MM.1S (cell line): ENCODE results near the gene TMEM62.

Experiments
- DNase-seq: peaks from one replicate; pipeline ENCODE4 v3.0.0-alpha.2; 2015
- H2AFZ ChIP-seq: fragments of 300-600 bp; sonication (generic); 2 replicates; pipeline ENCODE4 v1.6.0; 2016; ENCODE audit warnings: antibody characterized with exemption, low read length
- H3F3A ChIP-seq: fragments of 300-600 bp; sonication (generic); 2 replicates; pipeline ENCODE4 v1.6.1; 2016; ENCODE audit warnings: mild to moderate bottlenecking, antibody characterized with exemption, low read length, moderate library complexity, mixed read lengths; ENCODE audit not compliant: insufficient read depth
- H3K27ac ChIP-seq: fragments of 300-600 bp; sonication (generic); 2 replicates; pipeline ENCODE4 v1.5.1; 2016; ENCODE audit warnings: mild to moderate bottlenecking, low read length
- H3K27me3 ChIP-seq: fragments of 300-600 bp; sonication (generic); replicated peaks from 2 replicates; pipeline ENCODE4 v1.6.0; 2016; ENCODE audit warnings: low read length; ENCODE audit not compliant: insufficient read depth
- H3K36me3 ChIP-seq: fragments of 300-600 bp; sonication (generic); replicated peaks from 2 replicates; pipeline ENCODE4 v1.6.1; 2016; ENCODE audit warnings: mild to moderate bottlenecking, low read length, mixed read lengths; ENCODE audit not compliant: insufficient read depth
- H3K4me1 ChIP-seq: fragments of 300-600 bp; sonication (generic); 2 replicates; pipeline ENCODE4 v1.6.1; 2016; ENCODE audit warnings: low read length, mixed read lengths
- H3K4me2 ChIP-seq: fragments of 300-600 bp; sonication (generic); 2 replicates; pipeline ENCODE4 v1.6.0; 2016; ENCODE audit warnings: low read depth, low read length
- H3K4me3 ChIP-seq: fragments of 300-600 bp; sonication (generic); 2 replicates; pipeline ENCODE4 v1.5.1; 2016; ENCODE audit warnings: low read length, mixed read lengths
- H3K79me2 ChIP-seq: fragments of 300-600 bp; sonication (generic); 2 replicates; pipeline ENCODE4 v1.6.1; 2016; ENCODE audit warnings: mixed run types, low read length, mixed read lengths
- H3K9ac ChIP-seq: fragments of 300-600 bp; sonication (generic); 2 replicates; pipeline ENCODE4 v1.6.1; 2016; ENCODE audit warnings: low read length, mixed read lengths
- H3K9me2 ChIP-seq: fragments of 300-600 bp; sonication (generic); replicated peaks from 2 replicates; pipeline ENCODE4 v1.6.1; 2016; ENCODE audit warnings: mild to moderate bottlenecking, low read length, mixed read lengths; ENCODE audit not compliant: insufficient read depth
- H3K9me3 ChIP-seq: fragments of 300-600 bp; sonication (generic); replicated peaks from 2 replicates; pipeline ENCODE4 v1.6.1; 2016; ENCODE audit warnings: mild to moderate bottlenecking, low read length, mixed read lengths; ENCODE audit not compliant: insufficient read depth
- H4K20me1 ChIP-seq: fragments of 300-600 bp; sonication (generic); 2 replicates; pipeline ENCODE4 v1.6.1; 2016; ENCODE audit warnings: mild to moderate bottlenecking, low read length, moderate library complexity, mixed read lengths; ENCODE audit not compliant: insufficient read depth
- CTCF ChIP-seq: fragments of 300-600 bp; sonication (generic); IDR thresholded peaks from 2 replicates; pipeline ENCODE4 v1.5.1; 2016; ENCODE audit warnings: antibody characterized with exemption, low read length, mixed read lengths
- EZH2 ChIP-seq: fragments of 300-600 bp; sonication (generic); optimal IDR thresholded peaks from 2 replicates; pipeline ENCODE3; 2017; ENCODE audit warnings: low read depth, mild to moderate bottlenecking, antibody characterized with exemption, low read length, mixed read lengths
- EZH2phosphoT487 ChIP-seq: fragments of 300-600 bp; sonication (generic); IDR thresholded peaks from 2 replicates; pipeline ENCODE4 v1.6.1; 2018; ENCODE audit warnings: antibody characterized with exemption, low read length

Gene TMEM62

GRCh38 chr15:43146184-43146583, 12.8 kb downstream of the TMEM62 start:
- H3K27ac ChIP-seq = no peak overlapping the region
- 0 out of 2 replicates have a peak, but pooled peaks cover 6% of the 10 kb centered on the region for H3K36me3 ChIP-seq
- no peak for DNase-seq
- 0 out of 2 replicates have a peak, but pooled peaks cover 4% of the 10 kb centered on the region for H3F3A ChIP-seq
- H3K4me1 ChIP-seq = peaks cover 13% of the 10 kb centered on the region
- H3K4me2 ChIP-seq = no peak overlapping the region
- no peak overlapping the region for H3K4me3 ChIP-seq
- no peak for TF ChIP-seq EZH2phosphoT487
- TF ChIP-seq EZH2 = no peak
- H3K9me3 ChIP-seq = no peaks in the 10 kb centered on the region
- no peaks in the 10 kb centered on the region for H3K9me2 ChIP-seq
- H4K20me1 ChIP-seq = no peaks in the 10 kb centered on the region
- H3K79me2 ChIP-seq = peaks cover 12% of the 10 kb centered on the region; the same call in 1 of the 2 replicates
- H3K27me3 ChIP-seq = no peaks in the 10 kb centered on the region
- no peak overlapping the region for H2AFZ ChIP-seq
- H3K9ac ChIP-seq = no peak overlapping the region

- Histone ChIP-seq H2AFZ (no peak overlapping the region), H4K20me1 (no peaks in the 10 kb centered on the region), H3K9me2 (no peaks in the 10 kb centered on the region), H3K4me2 (no peak overlapping the region), H3K36me3 (0 out of 2 replicates have a peak, but pooled peaks cover 6% of the 10 kb centered on the region), H3F3A (no peaks in the 10 kb centered on the region), H3K9me3 (no peaks in the 10 kb centered on the region), H3K79me2 (peaks cover 5% of the 10 kb centered on the region; the same call in 1 of the 2 replicates), H3K27me3 (no peaks in the 10 kb centered on the region), H3K9ac (no peak overlapping the region), H3K4me3 (no peak overlapping the region), H3K27ac (no peak overlapping the region), H3K4me1 (peaks cover 13% of the 10 kb centered on the region; the same call in 1 of the 2 replicates)
- no peak for DNase-seq
- no peak for TF ChIP-seq CTCF
- no peak for TF ChIP-seq EZH2phosphoT487
- no peak for TF ChIP-seq EZH2
Observed at GRCh38 chr15:43150191-43150929, 17.0 kb downstream of the TMEM62 start.

GRCh38 chr15:43151688-43152087, 18.3 kb downstream of the TMEM62 start:
- peaks cover 13% of the 10 kb centered on the region; the same call in 1 of the 2 replicates for H3K4me1 ChIP-seq
- TF ChIP-seq CTCF (no peak), EZH2phosphoT487 (no peak), EZH2 (no peak)
- H4K20me1 ChIP-seq = no peaks in the 10 kb centered on the region
- H3K36me3 ChIP-seq = 0 out of 2 replicates have a peak, but pooled peaks cover 4% of the 10 kb centered on the region
- no peaks in the 10 kb centered on the region for H3K27me3 ChIP-seq
- no peak for DNase-seq
- no peaks in the 10 kb centered on the region for H3K9me2 ChIP-seq
- no peak overlapping the region for H3K27ac ChIP-seq
- H3K79me2 ChIP-seq = peaks cover 5% of the 10 kb centered on the region; the same call in 1 of the 2 replicates
- H3K4me3 ChIP-seq = no peak overlapping the region
- no peak overlapping the region for H2AFZ ChIP-seq
- no peaks in the 10 kb centered on the region for H3K9me3 ChIP-seq
- H3K9ac ChIP-seq = no peak overlapping the region
- H3F3A ChIP-seq = no peaks in the 10 kb centered on the region
- H3K4me2 ChIP-seq = no peak overlapping the region
